ENCODE results near the gene CCDC91.

The CCDC91 gene

GRCh38 chr12:28443337-28443736, 253.1 kb downstream of the CCDC91 start:
- H4K20me1 ChIP-seq (ENCODE audit: insufficient read depth, low read length) = no peaks in the 10 kb centered on the region
- H2AFZ ChIP-seq (ENCODE audit: low read depth, low read length) = no peak overlapping the region
- H3K9ac ChIP-seq (ENCODE audit: low read length) = no peak overlapping the region
- no peaks in the 10 kb centered on the region for H3K27me3 ChIP-seq (ENCODE audit: low read depth, low read length)
- no peak for TF ChIP-seq CTCF (IDR thresholded peaks at IDR 0.05; ENCODE audit: low read depth, low read length)
- TF ChIP-seq EZH2phosphoT487 (IDR thresholded peaks at IDR 0.05; ENCODE audit: low read depth) = no peak
- H3K36me3 ChIP-seq (replicated peaks; ENCODE audit: low read depth, low read length) = no peaks in the 10 kb centered on the region
- H3K4me2 ChIP-seq (ENCODE audit: low read length) = no peak overlapping the region
- H3K79me2 ChIP-seq (ENCODE audit: low read length) = no peaks in the 10 kb centered on the region
- H3K4me1 ChIP-seq (ENCODE audit: low read length) = no peaks in the 10 kb centered on the region
- no peak overlapping the region for H3K27ac ChIP-seq (ENCODE audit: low read length)
- no peak overlapping the region for H3K4me3 ChIP-seq (ENCODE audit: low read length)
- H3K9me3 ChIP-seq (ENCODE audit: insufficient read depth, low read length) = no peaks in the 10 kb centered on the region

DNA sequence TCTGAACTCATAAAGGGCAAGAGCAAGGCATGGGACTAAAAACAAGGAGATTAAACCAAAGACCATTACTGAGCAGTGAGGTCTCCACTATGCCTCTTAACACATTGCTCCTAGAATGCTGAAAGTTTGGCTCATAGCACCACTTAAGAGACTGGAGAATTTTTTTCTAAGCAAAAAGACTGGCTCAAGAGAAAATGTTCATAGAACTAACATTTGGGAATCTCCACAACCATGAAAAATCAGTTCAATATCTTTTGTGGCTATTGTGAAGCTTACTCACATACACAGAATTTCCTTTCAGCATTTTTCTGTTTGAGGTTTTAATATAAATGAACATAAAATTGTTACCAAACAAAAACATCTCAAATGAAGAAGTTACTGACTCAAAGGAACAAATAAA, 255.8 kb downstream of the CCDC91 start:
- no peaks in the 10 kb centered on the region for H3K36me3 ChIP-seq (replicated peaks; ENCODE audit: low read depth, low read length)
- H2AFZ ChIP-seq (ENCODE audit: low read depth, low read length) = no peak overlapping the region
- no peak overlapping the region for H3K4me2 ChIP-seq (ENCODE audit: low read length)
- no peaks in the 10 kb centered on the region for H3K27me3 ChIP-seq (ENCODE audit: low read depth, low read length)
- H3K9ac ChIP-seq (ENCODE audit: low read length) = no peak overlapping the region
- H3K27ac ChIP-seq (ENCODE audit: low read length) = no peak overlapping the region
- no peak overlapping the region for H3K4me3 ChIP-seq (ENCODE audit: low read length)
- no peak for TF ChIP-seq CTCF (IDR thresholded peaks at IDR 0.05; ENCODE audit: low read depth, low read length)
- TF ChIP-seq EZH2phosphoT487 (IDR thresholded peaks at IDR 0.05; ENCODE audit: low read depth) = no peak
- H3K4me1 ChIP-seq (ENCODE audit: low read length) = no peaks in the 10 kb centered on the region
- H3K79me2 ChIP-seq (ENCODE audit: low read length) = no peaks in the 10 kb centered on the region
- H4K20me1 ChIP-seq (ENCODE audit: insufficient read depth, low read length) = no peaks in the 10 kb centered on the region
- no peaks in the 10 kb centered on the region for H3K9me3 ChIP-seq (ENCODE audit: insufficient read depth, low read length)

DNA sequence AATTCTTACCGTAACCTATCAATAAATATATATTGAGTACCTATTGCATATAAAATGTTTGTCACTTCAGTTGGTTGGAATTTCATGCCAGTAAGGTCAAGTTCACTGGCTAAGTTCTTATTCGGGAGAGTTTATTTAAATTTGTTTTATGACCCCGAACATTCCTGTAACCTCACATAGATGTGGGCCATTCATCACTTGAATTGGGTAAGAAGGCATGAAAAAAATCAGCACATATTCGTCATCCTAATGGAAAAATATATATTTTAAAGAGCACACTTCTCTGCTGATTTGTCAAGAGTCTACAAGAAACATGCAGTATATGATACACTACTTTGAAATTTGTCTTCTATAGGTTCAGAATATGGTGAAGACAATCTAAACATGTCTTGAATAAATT, 263.4 kb downstream of the CCDC91 start:
- Histone ChIP-seq H3K27ac (ENCODE audit: low read length) (no peak overlapping the region), H3K79me2 (ENCODE audit: low read length) (no peaks in the 10 kb centered on the region), H3K9ac (ENCODE audit: low read length) (no peak overlapping the region), H3K4me3 (ENCODE audit: low read length) (no peak overlapping the region), H3K27me3 (ENCODE audit: low read depth, low read length) (no peaks in the 10 kb centered on the region), H3K4me2 (ENCODE audit: low read length) (no peak overlapping the region), H2AFZ (ENCODE audit: low read depth, low read length) (no peak overlapping the region), H3K9me3 (ENCODE audit: insufficient read depth, low read length) (no peaks in the 10 kb centered on the region), H4K20me1 (ENCODE audit: insufficient read depth, low read length) (no peaks in the 10 kb centered on the region), H3K4me1 (ENCODE audit: low read length) (no peaks in the 10 kb centered on the region), H3K36me3 (replicated peaks; ENCODE audit: low read depth, low read length) (no peaks in the 10 kb centered on the region)
- TF ChIP-seq EZH2phosphoT487 (IDR thresholded peaks at IDR 0.05; ENCODE audit: low read depth) (no peak), CTCF (IDR thresholded peaks at IDR 0.05; ENCODE audit: low read depth, low read length) (no peak)

DNA sequence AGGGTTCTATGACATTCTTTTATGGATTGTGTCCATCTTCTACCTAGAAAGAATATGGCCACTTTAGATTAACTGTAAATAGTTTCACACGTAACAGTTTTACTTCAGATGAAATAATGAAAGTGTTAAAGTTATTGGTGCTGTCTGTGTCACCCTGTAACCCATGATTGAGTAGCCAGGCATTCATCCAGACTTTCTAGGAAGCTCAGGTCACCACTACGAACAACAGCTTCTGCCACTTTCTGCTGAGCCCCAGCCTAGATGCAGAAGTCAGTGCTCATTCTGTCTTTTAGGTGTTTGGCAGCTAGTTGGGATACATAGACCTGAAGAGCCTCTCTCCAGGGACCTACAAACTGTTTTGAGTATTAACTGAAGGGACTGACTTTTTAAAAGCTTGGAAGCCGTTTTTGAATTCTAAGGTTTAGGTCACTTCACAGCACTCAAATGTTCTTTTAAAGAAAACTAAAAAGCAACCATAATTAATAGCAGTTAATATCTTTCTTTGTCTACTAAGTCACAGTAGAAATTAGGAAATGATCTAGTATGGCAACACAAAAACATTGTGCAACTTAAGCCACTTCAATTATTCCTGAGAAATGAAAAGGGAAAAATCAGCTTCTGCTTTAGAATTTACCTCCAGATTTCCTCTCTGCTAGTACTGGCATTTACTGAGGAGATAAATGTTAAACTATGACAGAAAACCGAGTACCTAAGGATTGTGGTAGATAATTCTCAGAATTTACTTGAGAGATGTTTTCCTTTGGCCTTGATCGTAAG, 266.9 kb downstream of the CCDC91 start:
- H3K27ac ChIP-seq (ENCODE audit: low read length) = no peak overlapping the region
- H4K20me1 ChIP-seq (ENCODE audit: insufficient read depth, low read length) = no peaks in the 10 kb centered on the region
- no peak overlapping the region for H3K4me3 ChIP-seq (ENCODE audit: low read length)
- H3K36me3 ChIP-seq (replicated peaks; ENCODE audit: low read depth, low read length) = no peaks in the 10 kb centered on the region
- no peak overlapping the region for H3K4me2 ChIP-seq (ENCODE audit: low read length)
- no peaks in the 10 kb centered on the region for H3K27me3 ChIP-seq (ENCODE audit: low read depth, low read length)
- no peaks in the 10 kb centered on the region for H3K9me3 ChIP-seq (ENCODE audit: insufficient read depth, low read length)
- TF ChIP-seq EZH2phosphoT487 (IDR thresholded peaks at IDR 0.05; ENCODE audit: low read depth) (no peak), CTCF (IDR thresholded peaks at IDR 0.05; ENCODE audit: low read depth, low read length) (no peak)
- H3K4me1 ChIP-seq (ENCODE audit: low read length) = no peaks in the 10 kb centered on the region
- H2AFZ ChIP-seq (ENCODE audit: low read depth, low read length) = no peak overlapping the region
- H3K79me2 ChIP-seq (ENCODE audit: low read length) = no peaks in the 10 kb centered on the region
- no peak overlapping the region for H3K9ac ChIP-seq (ENCODE audit: low read length)
